ENCODE measurements around the gene RALGDS. TPM values are rescaled to one million over a fixed set of nuclear protein-coding genes. Genes with fewer than 3 reads are reported as not detected.
A peak's percentile ranks its signal among the peaks of the same experiment; 100 is the strongest.

The RALGDS gene
- total and polyA plus RNA-seq, 9 of the 15 experiments (the other 6 are each of a cell fraction or from before 2014, with no cell fraction given) = 0.75 to 43.3 (median 27.1) TPM

DNA sequence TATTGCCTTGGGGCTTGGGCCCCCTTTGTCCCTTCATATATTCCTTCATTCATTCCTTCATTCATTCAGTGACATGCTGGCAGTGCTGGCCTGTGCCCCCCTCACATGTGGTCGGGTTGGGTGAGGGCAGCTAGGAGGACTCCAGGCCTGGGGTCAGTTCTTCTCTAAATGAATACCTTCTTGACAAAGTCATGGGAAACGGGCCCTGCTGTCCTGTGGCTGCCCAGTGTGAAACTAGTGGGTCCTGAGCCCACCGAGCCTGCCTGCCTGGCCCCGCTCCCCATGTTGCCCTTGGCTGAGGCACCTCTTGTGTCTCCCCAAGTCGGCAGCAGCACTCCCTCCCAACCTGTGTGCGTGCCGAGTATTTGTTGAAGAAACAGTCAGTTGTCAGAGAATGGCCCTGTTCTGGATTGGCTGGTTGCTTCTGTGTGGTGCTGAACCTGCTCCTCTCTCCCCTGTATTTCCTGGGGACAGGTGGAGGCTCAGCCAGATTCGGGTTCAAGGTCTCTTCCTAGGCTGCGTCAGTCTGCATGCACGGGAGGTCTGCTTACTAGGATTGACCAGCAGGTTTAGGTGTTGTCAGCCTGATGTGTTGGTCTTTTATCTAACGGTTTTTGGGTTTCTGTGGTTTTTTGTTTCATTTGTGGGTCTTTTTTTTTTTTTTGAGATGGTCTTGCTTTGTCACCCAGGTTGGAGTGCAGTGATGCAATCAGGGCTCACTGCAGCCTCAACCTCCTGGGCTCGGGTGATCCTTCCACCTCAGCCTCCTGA is 62.3 kb downstream of the RALGDS start (continued):
- TF ChIP-seq, protein P1, sequence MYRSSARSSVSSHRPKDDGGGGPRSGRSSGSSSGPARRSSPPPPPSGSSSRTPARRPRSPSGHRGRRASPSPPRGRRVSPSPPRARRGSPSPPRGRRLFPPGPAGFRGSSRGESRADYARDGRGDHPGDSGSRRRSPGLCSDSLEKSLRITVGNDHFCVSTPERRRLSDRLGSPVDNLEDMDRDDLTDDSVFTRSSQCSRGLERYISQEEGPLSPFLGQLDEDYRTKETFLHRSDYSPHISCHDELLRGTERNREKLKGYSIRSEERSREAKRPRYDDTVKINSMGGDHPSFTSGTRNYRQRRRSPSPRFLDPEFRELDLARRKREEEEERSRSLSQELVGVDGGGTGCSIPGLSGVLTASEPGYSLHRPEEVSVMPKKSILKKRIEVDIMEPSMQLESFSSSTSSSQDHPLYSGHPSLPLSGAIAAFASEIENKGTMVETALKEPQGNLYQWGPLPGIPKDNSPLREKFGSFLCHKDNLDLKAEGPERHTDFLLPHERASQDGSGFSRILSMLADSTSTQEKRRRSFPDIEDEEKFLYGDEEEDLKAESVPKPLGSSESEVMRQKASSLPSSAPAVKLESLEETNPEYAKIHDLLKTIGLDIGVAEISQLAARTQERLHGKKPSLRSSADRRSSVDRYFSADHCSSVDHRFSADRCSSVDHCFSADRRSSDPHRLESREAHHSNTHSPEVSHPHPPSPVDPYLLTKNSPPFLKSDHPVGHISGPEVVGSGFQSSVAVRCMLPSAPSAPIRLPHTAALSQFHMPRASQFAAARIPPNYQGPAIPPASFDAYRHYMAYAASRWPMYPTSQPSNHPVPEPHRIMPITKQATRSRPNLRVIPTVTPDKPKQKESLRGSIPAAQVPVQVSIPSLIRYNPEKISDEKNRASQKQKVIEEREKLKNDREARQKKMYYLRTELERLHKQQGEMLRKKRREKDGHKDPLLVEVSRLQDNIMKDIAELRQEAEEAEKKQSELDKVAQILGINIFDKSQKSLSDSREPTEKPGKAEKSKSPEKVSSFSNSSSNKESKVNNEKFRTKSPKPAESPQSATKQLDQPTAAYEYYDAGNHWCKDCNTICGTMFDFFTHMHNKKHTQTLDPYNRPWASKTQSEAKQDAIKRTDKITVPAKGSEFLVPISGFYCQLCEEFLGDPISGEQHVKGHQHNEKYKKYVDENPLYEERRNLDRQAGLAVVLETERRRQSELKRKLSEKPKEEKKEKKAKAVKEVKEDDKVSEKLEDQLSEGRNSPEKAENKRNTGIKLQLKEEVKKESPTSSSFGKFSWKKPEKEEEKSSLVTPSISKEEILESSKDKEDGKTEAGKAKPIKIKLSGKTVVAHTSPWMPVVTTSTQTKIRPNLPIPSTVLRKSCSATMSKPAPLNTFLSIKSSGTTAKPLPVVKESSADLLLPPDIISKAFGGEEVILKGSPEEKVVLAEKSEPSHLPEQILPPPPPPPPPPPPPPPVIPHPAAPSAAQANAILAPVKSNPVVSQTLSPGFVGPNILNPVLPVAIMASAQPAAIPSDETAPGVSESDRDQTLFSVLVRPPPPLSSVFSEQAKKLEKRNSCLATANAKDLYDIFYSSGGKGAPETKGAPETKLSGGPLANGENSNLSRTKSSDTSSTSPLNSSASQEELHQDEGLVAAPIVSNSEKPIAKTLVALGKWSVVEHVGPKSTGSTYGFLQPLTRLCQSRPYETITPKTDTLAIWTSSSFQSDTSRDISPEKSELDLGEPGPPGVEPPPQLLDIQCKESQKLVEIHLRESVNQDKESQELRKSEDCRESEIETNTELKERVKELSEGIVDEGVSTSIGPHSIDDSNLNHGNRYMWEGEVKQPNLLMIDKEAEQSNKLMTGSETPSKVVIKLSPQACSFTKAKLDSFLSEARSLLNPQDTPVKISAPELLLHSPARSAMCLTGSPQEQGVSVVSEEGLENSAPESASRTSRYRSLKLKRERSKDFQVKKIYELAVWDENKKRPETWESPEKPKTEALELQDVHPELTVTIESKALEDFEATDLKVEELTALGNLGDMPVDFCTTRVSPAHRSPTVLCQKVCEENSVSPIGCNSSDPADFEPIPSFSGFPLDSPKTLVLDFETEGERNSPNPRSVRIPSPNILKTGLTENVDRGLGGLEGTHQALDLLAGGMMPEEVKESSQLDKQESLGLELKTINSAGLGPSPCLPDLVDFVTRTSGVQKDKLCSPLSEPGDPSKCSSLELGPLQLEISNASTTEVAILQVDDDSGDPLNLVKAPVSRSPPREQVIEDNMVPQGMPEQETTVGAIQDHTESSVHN (IDR thresholded peaks at IDR 0.05; ENCODE audit: borderline replicate concordance in 1 of 2, low read depth in 1 of 2) = 0 out of 4 replicates have a peak, but pooled peaks of 1 of the 2 experiments have one; percentile 57
- no peak for TF ChIP-seq ZNF197 (CRISPR knock-in tag; IDR thresholded peaks at IDR 0.05; ENCODE audit: low read depth)
- no peak for TF ChIP-seq NR2F6 (CRISPR knock-in tag; IDR thresholded peaks at IDR 0.05)
- TF ChIP-seq HEY1 (CRISPR knock-in tag; IDR thresholded peaks at IDR 0.05; ENCODE audit: borderline replicate concordance) = no peak
- TF ChIP-seq DPF2 (IDR thresholded peaks at IDR 0.05) = peak; percentile 65; the same call in 1 of the 2 replicates
- TF ChIP-seq GATAD2A (IDR thresholded peaks at IDR 0.05) = no peak
- TF ChIP-seq SOX6 (IDR thresholded peaks at IDR 0.05) = peak; percentile 48; the same call in 1 of the 2 replicates
- TF ChIP-seq NCOA1 (IDR thresholded peaks at IDR 0.05; ENCODE audit: low read depth) = 0 out of 2 replicates have a peak, but pooled peaks have one; percentile 22
- no peak for TF ChIP-seq FOXA3 (CRISPR knock-in tag; conservative IDR thresholded peaks at IDR 0.05 in 1 of 2, IDR thresholded peaks at IDR 0.05 in 1 of 2)
- no peak for TF ChIP-seq ZBED1 (IDR thresholded peaks at IDR 0.05)
- TF ChIP-seq SLC30A9 (CRISPR knock-in tag; IDR thresholded peaks at IDR 0.05) = no peak
- TF ChIP-seq ETS2 (tag; IDR thresholded peaks at IDR 0.05; ENCODE audit: borderline replicate concordance, poor library complexity, severe bottlenecking) = no peak
- no peak for TF ChIP-seq HNRNPUL1 (IDR thresholded peaks at IDR 0.05; ENCODE audit: low read length)
- no peak for TF ChIP-seq NFIC (IDR thresholded peaks at IDR 0.05)
- no peak for TF ChIP-seq EP400 (IDR thresholded peaks at IDR 0.05)
- TF ChIP-seq BCOR (IDR thresholded peaks at IDR 0.05) = 0 out of 2 replicates have a peak, but pooled peaks have one; percentile 28
- no peak for TF ChIP-seq ZNF830 (CRISPR knock-in tag; IDR thresholded peaks at IDR 0.05)
- no peak for TF ChIP-seq ASH1L (IDR thresholded peaks at IDR 0.05; ENCODE audit: borderline replicate concordance, low read depth, partially characterized antibody)
- no peak for TF ChIP-seq ZNF696 (CRISPR knock-in tag; conservative IDR thresholded peaks at IDR 0.05)
- TF ChIP-seq ZNF316 (IDR thresholded peaks at IDR 0.05) = peak; percentile 41; the same call in 1 of the 2 replicates
- TF ChIP-seq ZNF347 (CRISPR knock-in tag; IDR thresholded peaks at IDR 0.05; ENCODE audit: low read depth) = no peak
- TF ChIP-seq ZNF668 (CRISPR knock-in tag; IDR thresholded peaks at IDR 0.05) = no peak
- TF ChIP-seq PURB (CRISPR knock-in tag; IDR thresholded peaks at IDR 0.05; ENCODE audit: low read depth) = no peak
- TF ChIP-seq TEAD2 (tag; IDR thresholded peaks at IDR 0.05) = no peak
